ENCODE measurements around the gene STK32A. TPM values are rescaled to one million over a fixed set of nuclear protein-coding genes. Genes with fewer than 3 reads are reported as not detected.
"Not testable (repeated sequence)": the region's sequence is repeated elsewhere in the genome, so short reads cannot be mapped to it uniquely, and the experiment has no call there.

STK32A gene
- total RNA-seq, 2 experiments from 2014 or later, result not detected

GRCh38 chr5:147339313-147339712 is 104.5 kb downstream of the STK32A start:
- ChIA-PET CTCF (no interaction called here), POLR2A (no interaction called here)

- ChIA-PET POLR2A (no interaction called here), CTCF (no interaction called here)
Observed at GRCh38 chr5:147340941-147341340, 106.1 kb downstream of the STK32A start.

GRCh38 chr5:147341345-147341744 is 106.5 kb downstream of the STK32A start:
- ChIA-PET POLR2A (no interaction called here), CTCF (no interaction called here)

GRCh38 chr5:147344861-147345260 is 110.0 kb downstream of the STK32A start:
- POLR2A ChIA-PET, result no interaction called here
- CTCF ChIA-PET, result no interaction called here

GRCh38 chr5:147346006-147346561 is 111.3 kb downstream of the STK32A start:
- ChIA-PET POLR2A (no interaction called here), CTCF (no interaction called here)

GRCh38 chr5:147348046-147348445 is 113.2 kb downstream of the STK32A start:
- ChIA-PET CTCF (no interaction called here), POLR2A (no interaction called here)

GRCh38 chr5:147348451-147348850 is 113.6 kb downstream of the STK32A start:
- POLR2A ChIA-PET, result no interaction called here
- CTCF ChIA-PET, result no interaction called here

- POLR2A ChIA-PET, result no interaction called here
- CTCF ChIA-PET, result no interaction called here
Observed at GRCh38 chr5:147349241-147349640, 114.4 kb downstream of the STK32A start.

- ChIA-PET POLR2A (no interaction called here), CTCF (interaction anchor here (1.3 kb wide), 1 partner anchor 17 kb away, joined by 3 read pairs; no protein-coding TSS in a partner anchor)
Observed at GRCh38 chr5:147359101-147359500, 124.3 kb downstream of the STK32A start.

- CTCF ChIA-PET, result interaction anchor here (1.3 kb wide), 1 partner anchor 17 kb away, joined by 3 read pairs; no protein-coding TSS in a partner anchor
- POLR2A ChIA-PET, result no interaction called here
Observed at GRCh38 chr5:147359581-147359980, 124.8 kb downstream of the STK32A start.

- ChIA-PET POLR2A (no interaction called here), CTCF (no interaction called here)
Observed at GRCh38 chr5:147360816-147361215, 126.0 kb downstream of the STK32A start.

- CTCF ChIA-PET, result no interaction called here
- POLR2A ChIA-PET, result no interaction called here
Observed at GRCh38 chr5:147361441-147362175, 126.8 kb downstream of the STK32A start.

- POLR2A ChIA-PET, CTCF ChIA-PET: not testable (repeated sequence)
Observed at GRCh38 chr5:147367381-147367780, 132.6 kb downstream of the STK32A start.

- POLR2A ChIA-PET, result no interaction called here
- CTCF ChIA-PET, result no interaction called here
Observed at GRCh38 chr5:147369742-147370374, 135.0 kb downstream of the STK32A start.

GRCh38 chr5:147371290-147371689 is 136.5 kb downstream of the STK32A start:
- POLR2A ChIA-PET, result no interaction called here
- CTCF ChIA-PET, result no interaction called here

- ChIA-PET POLR2A (no interaction called here), CTCF (no interaction called here)
Observed at GRCh38 chr5:147372191-147372590, 137.4 kb downstream of the STK32A start.

- ChIA-PET CTCF (no interaction called here), POLR2A (no interaction called here)
Observed at GRCh38 chr5:147373328-147373727, 138.5 kb downstream of the STK32A start.

GRCh38 chr5:147375151-147375550 is 140.3 kb downstream of the STK32A start:
- ChIA-PET CTCF (no interaction called here), POLR2A (no interaction called here)

GRCh38 chr5:147377682-147378081 is 142.9 kb downstream of the STK32A start:
- CTCF ChIA-PET, result no interaction called here

GRCh38 chr5:147381555-147381954 is 146.7 kb downstream of the STK32A start:
- ChIA-PET CTCF (no interaction called here), POLR2A (no interaction called here)

More at GRCh38 chr5:147377682-147378081, 142.9 kb downstream of the STK32A start:
- POLR2A ChIA-PET, result no interaction called here

- POLR2A ChIA-PET, result no interaction called here
- CTCF ChIA-PET, result no interaction called here
Observed at GRCh38 chr5:147382776-147383175, 147.9 kb downstream of the STK32A start.

Data from activated CD8-positive, alpha-beta memory T cell treated with anti-CD3 and anti-CD28 coated beads for 36 hours (primary cell).